HCT116 (cell line): ENCODE data around the gene RGS9BP. TPM values are rescaled to one million over a fixed set of nuclear protein-coding genes. Genes with fewer than 3 reads are reported as not detected.
"Not testable (repeated sequence)": the region's sequence is repeated elsewhere in the genome, so short reads cannot be mapped to it uniquely, and the experiment has no call there.

ENCODE experiments used
- ATAC-seq: fragments of 200-7000 bp; cut with Tn5 transposase; 2 replicates; pipeline ENCODE4 v1.9.1; 2020; ENCODE audit warnings: mild to moderate bottlenecking, moderate library complexity
- BruUV-seq: library from RNA; stranded (reverse); fragments of 400-500 nt; replicated peaks from 2 replicates; lab custom pipeline; 2021; lab: Mats Ljungman, UMichigan
- CTCF ChIA-PET: fragments of 300-600 bp; sonication (Branson Sonifier 250); formaldehyde crosslinking; loops from one replicate; lab custom pipeline; 2021; ENCODE audit warnings: antibody characterized with exemption; lab: Charles Lee
- POLR2A ChIA-PET: fragments of 300-600, 350-600 bp; sonication (Branson Sonifier 250); formaldehyde crosslinking; loops from one replicate; lab custom pipeline; 2021; ENCODE audit warnings: antibody characterized with exemption; lab: Charles Lee
- RAD21 ChIA-PET, 2 experiments: fragments of 300-600 bp; sonication (Branson Sonifier 250); formaldehyde crosslinking; loops; one replicate each; lab custom pipeline; 2023; ENCODE audit warnings: low total read pairs in 2 of 2; ENCODE audit not compliant: uncharacterized antibody in 2 of 2, unreplicated experiment in 2 of 2, low non-redundant PET in 1 of 2; lab: Charles Lee
- DNase-seq: peaks from one replicate; pipeline ENCODE4 v3.0.0-alpha.2; 2010; ENCODE audit warnings: low read depth, low spot score
- H2AFZ ChIP-seq: fragments of 200-600 bp; shearing (Covaris generic), sonication (generic); 2 replicates; pipeline ENCODE4 v1.6.1; 2017; ENCODE audit warnings: low read depth, mixed run types, mixed read lengths, antibody characterized with exemption, low read length; ENCODE audit not compliant: poor library complexity, severe bottlenecking
- H3K27ac ChIP-seq: 2 replicates; pipeline ENCODE4 v1.5.1; 2012; ENCODE audit warnings: low read depth, low read length
- H3K27me3 ChIP-seq: fragments of 200-600 bp; sonication (generic); 2 replicates; pipeline ENCODE4 v1.6.1; 2016; ENCODE audit warnings: mixed run types, low read length, mixed read lengths; ENCODE audit not compliant: insufficient read depth
- H3K36me3 ChIP-seq, 2 experiments: fragments of 200-500 bp in 1 of 2; fragments of 200-600 bp in 1 of 2; sonication (Bioruptor generic) in 1 of 2; sonication (generic) in 1 of 2; 2 replicates each; pipeline versions ENCODE4 v1.5.1 to v1.6.1; 2014 to 2016; ENCODE audit warnings: low read length in 2 of 2, inconsistent platforms in 1 of 2, mixed read lengths in 1 of 2, mixed run types in 1 of 2; ENCODE audit not compliant: insufficient read depth in 2 of 2, control insufficient read depth in 1 of 2
- H3K4me1 ChIP-seq, 2 experiments: fragments of 200-600 bp in 1 of 2; sonication (generic) in 1 of 2; 2 replicates each; pipeline versions ENCODE4 v1.5.1 to v1.6.1; 2012 to 2017; ENCODE audit warnings: low read length in 2 of 2, inconsistent platforms in 1 of 2, mild to moderate bottlenecking in 1 of 2, mixed read lengths in 1 of 2, mixed run types in 1 of 2, moderate library complexity in 1 of 2; ENCODE audit not compliant: insufficient read depth in 2 of 2, control insufficient read depth in 1 of 2
- H3K4me2 ChIP-seq: fragments of 200-600 bp; sonication (generic); 2 replicates; pipeline ENCODE4 v1.6.1; 2017; ENCODE audit warnings: mixed run types, low read length, mixed read lengths
- H3K4me3 ChIP-seq, 2 experiments: fragments of 200-600 bp in 1 of 2; sonication (generic) in 1 of 2; replicated peaks in 1 of 2; 2 replicates each; pipeline ENCODE4 v1.5.1; 2011 to 2016; ENCODE audit warnings: low read length in 2 of 2, control low read depth in 1 of 2, low read depth in 1 of 2, mild to moderate bottlenecking in 1 of 2, mixed read lengths in 1 of 2, mixed run types in 1 of 2
- H3K79me2 ChIP-seq: fragments of 200-600 bp; sonication (generic); 2 replicates; pipeline ENCODE4 v1.6.1; 2017; ENCODE audit warnings: mild to moderate bottlenecking, mixed run types, low read length, moderate library complexity, mixed read lengths; ENCODE audit not compliant: insufficient read depth
- H3K9ac ChIP-seq: fragments of 200-600 bp; sonication (generic); 2 replicates; pipeline ENCODE4 v1.6.1; 2016; ENCODE audit warnings: low read length, mixed read lengths
- H3K9me2 ChIP-seq: fragments of 200-600 bp; sonication (generic), shearing (Covaris generic); 2 replicates; pipeline ENCODE4 v1.6.1; 2017; ENCODE audit warnings: mixed run types, mild to moderate bottlenecking, moderate library complexity; ENCODE audit not compliant: insufficient read depth
- H3K9me3 ChIP-seq, 2 experiments: fragments of 200-500 bp in 1 of 2; fragments of 200-600 bp in 1 of 2; sonication (Bioruptor generic) in 1 of 2; sonication (generic) in 1 of 2; 2 replicates each; pipeline ENCODE4 v1.6.1; 2014 to 2017; ENCODE audit warnings: low read length in 2 of 2, mixed read lengths in 2 of 2, inconsistent platforms in 1 of 2, low read depth in 1 of 2, mild to moderate bottlenecking in 1 of 2, mixed run types in 1 of 2, moderate library complexity in 1 of 2; ENCODE audit not compliant: control insufficient read depth in 1 of 2, insufficient read depth in 1 of 2
- H4K20me1 ChIP-seq: fragments of 200-600 bp; sonication (generic), shearing (Covaris generic); 2 replicates; pipeline ENCODE4 v1.6.1; 2017; ENCODE audit warnings: mixed run types, mild to moderate bottlenecking, moderate library complexity; ENCODE audit not compliant: insufficient read depth
- CEBPB ChIP-seq: IDR thresholded peaks from 2 replicates; pipeline ENCODE4 v1.6.1; 2012; ENCODE audit warnings: low read depth
- CTCF ChIP-seq, 3 experiments: fragments of 200-600 bp in 1 of 3; sonication (generic) in 1 of 3; IDR thresholded peaks in 2 of 3; conservative IDR thresholded peaks in 1 of 3; 2 replicates each; pipeline ENCODE4 v1.5.1; 2012 to 2017; ENCODE audit warnings: low read depth in 2 of 3, low read length in 2 of 3, antibody characterized with exemption in 1 of 3, borderline replicate concordance in 1 of 3, control low read depth in 1 of 3, mild to moderate bottlenecking in 1 of 3, mixed read lengths in 1 of 3, mixed run types in 1 of 3, moderate library complexity in 1 of 3; ENCODE audit not compliant: insufficient read depth in 1 of 3
- ELF1 ChIP-seq: IDR thresholded peaks from 2 replicates; pipeline ENCODE4 v1.6.1; 2012; ENCODE audit warnings: low read depth, borderline replicate concordance
- POLR2A ChIP-seq: IDR thresholded peaks from 2 replicates; pipeline ENCODE4 v1.7.0; 2011; ENCODE audit warnings: borderline replicate concordance; ENCODE audit not compliant: insufficient read depth, insufficient read length; ENCODE audit errors: extremely low read depth
- POLR2AphosphoS5 ChIP-seq: IDR thresholded peaks from 2 replicates; pipeline ENCODE4 v1.6.1; 2011; ENCODE audit warnings: mild to moderate bottlenecking, low read depth, low read length, moderate library complexity
- SIN3A ChIP-seq: IDR thresholded peaks from 2 replicates; pipeline ENCODE4 v1.6.1; 2012; ENCODE audit warnings: low read depth
- SRF ChIP-seq: IDR thresholded peaks from 2 replicates; pipeline ENCODE4 v1.6.1; 2012; ENCODE audit warnings: low read depth
- ZFX ChIP-seq: fragments of 450-650 bp; IDR thresholded peaks from 2 replicates; pipeline ENCODE4 v1.6.1; 2017
- intact Hi-C: fragments of 100-400 bp; cut with micrococcal nuclease; formaldehyde crosslinking; loops from 2 replicates; pipeline ENCODE4 v1.10.0; 2022
- total RNA-seq: library from RNA; stranded (reverse); gene quantifications from one replicate; pipeline ENCODE4 v1.2.1, GENCODE V29; 2021; ENCODE audit not compliant: unreplicated experiment
- TF ChIP-seq, protein P1 (sequence below): IDR thresholded peaks from 2 replicates; pipeline ENCODE4 v1.6.1; 2012

The RGS9BP gene
- total RNA-seq, 1 experiment from 2014 or later = 0.54 TPM

DNA sequence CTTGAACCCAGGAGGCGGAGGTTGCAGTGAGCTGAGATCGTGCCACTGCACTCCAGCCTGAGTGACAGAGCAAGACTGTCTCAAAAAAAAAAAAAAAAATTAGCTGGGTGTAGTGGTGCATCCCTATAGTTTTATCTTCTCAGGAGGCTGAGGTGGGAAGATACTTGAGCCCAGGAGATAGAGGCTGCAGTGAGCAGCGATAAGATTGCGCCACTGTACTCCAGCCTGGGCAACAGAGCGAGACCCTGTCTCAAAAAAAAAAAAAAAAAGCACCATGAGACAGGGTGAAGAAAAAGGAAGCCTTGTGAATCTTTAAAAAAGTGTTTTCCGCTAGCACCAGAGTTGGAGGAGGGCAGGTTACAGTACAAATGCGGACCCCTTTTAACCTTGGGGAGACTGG lies 40.6 kb downstream of the RGS9BP start:
- H3K4me3 ChIP-seq, DNase-seq, H3K4me1 ChIP-seq, intact Hi-C loops, ATAC-seq, H4K20me1 ChIP-seq, H2AFZ ChIP-seq, H3K79me2 ChIP-seq, H3K9me3 ChIP-seq, H3K4me2 ChIP-seq, BruUV-seq, H3K27me3 ChIP-seq, RAD21 ChIA-PET, H3K27ac ChIP-seq, H3K9ac ChIP-seq, H3K9me2 ChIP-seq, POLR2A ChIA-PET, CTCF ChIA-PET: not testable (repeated sequence)
- H3K36me3 ChIP-seq = peaks cover 10 to 11% of the 10 kb centered on the region in 2 experiments

DNA sequence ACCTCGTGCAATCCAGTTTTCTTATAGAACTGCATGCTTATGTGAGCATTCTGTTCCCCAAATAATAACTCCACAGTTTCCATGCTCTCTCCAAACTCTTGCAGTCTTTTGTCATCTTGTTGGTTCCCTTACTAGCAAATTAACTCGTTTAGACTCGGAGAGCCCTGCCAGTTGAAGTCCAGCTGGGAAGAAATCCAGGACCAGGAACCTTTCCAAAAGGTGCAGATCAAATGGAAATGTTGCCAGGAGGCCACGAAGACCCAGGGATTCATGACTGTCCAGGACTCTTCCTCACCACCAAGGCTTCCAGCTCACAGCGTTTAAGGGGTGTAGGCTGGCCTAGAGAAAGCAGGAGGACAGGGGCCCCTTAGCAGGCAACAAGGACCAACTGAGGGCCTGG lies 41.8 kb downstream of the RGS9BP start:
- ATAC-seq = no peak
- intact Hi-C loops = no loop called here
- Histone ChIP-seq H3K9me2 (no peaks in the 10 kb centered on the region), H3K4me2 (no peak overlapping the region), H3K9me3 (no peaks in the 10 kb centered on the region), H3K27ac (no peak overlapping the region), H3K9ac (no peak overlapping the region), H3K36me3 (peaks cover 3% of the 10 kb centered on the region in 2 experiments), H3K27me3 (no peaks in the 10 kb centered on the region), H4K20me1 (no peaks in the 10 kb centered on the region), H3K79me2 (no peaks in the 10 kb centered on the region), H2AFZ (no peak overlapping the region), H3K4me3 (no peak overlapping the region), H3K4me1 (no peaks in the 10 kb centered on the region)
- TF ChIP-seq CTCF (IDR thresholded peaks at IDR 0.05 in 2 of 3, conservative IDR thresholded peaks at IDR 0.05 in 1 of 3; ENCODE audit: borderline replicate concordance in 1 of 3, insufficient read depth in 1 of 3, low read depth in 2 of 3, low read length in 2 of 3) = no peak
- no peak for TF ChIP-seq ZFX
- no peak for TF ChIP-seq CEBPB
- TF ChIP-seq ELF1 = no peak
- no peak for TF ChIP-seq POLR2AphosphoS5
- TF ChIP-seq POLR2A = no peak
- TF ChIP-seq SRF = no peak
- TF ChIP-seq, protein P1, sequence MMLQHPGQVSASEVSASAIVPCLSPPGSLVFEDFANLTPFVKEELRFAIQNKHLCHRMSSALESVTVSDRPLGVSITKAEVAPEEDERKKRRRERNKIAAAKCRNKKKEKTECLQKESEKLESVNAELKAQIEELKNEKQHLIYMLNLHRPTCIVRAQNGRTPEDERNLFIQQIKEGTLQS = no peak
- no peak for TF ChIP-seq SIN3A
- no TSS peak for BruUV-seq
- RAD21 ChIA-PET = no interaction called here
- CTCF ChIA-PET = no interaction called here
- DNase-seq = no peak
- POLR2A ChIA-PET = no interaction called here
